ENCODE measurements around the gene CLEC5A. TPM values are rescaled to one million over a fixed set of nuclear protein-coding genes. Genes with fewer than 3 reads are reported as not detected.
"Not testable (repeated sequence)": the region's sequence is repeated elsewhere in the genome, so short reads cannot be mapped to it uniquely, and the experiment has no call there.

The CLEC5A gene
- total RNA-seq, 1 experiment from 2014 or later, result not detected

- no CpG with 5 or more reads among the region's 2 CpGs for WGBS (ENCODE audit: extremely low coverage, insufficient read length, low lambda C conversion rate)
- H3K4me1 Mint-ChIP-seq, result 0 out of 4 replicates have a peak, but pooled peaks cover 2 to 5% of the 10 kb centered on the region in 2 experiments
- no peak overlapping the region for H3K14ac ChIP-seq (ENCODE audit: insufficient read depth, low read length)
- no peak overlapping the region for H2AFZ ChIP-seq (ENCODE audit: low read length)
- no peak overlapping the region for H2AK5ac ChIP-seq (ENCODE audit: insufficient read length, low read length)
- H2BK120ac ChIP-seq (ENCODE audit: low read depth, low read length, poor library complexity, severe bottlenecking), result no peak overlapping the region
- no peak for DNase-seq
- H3K4me1 ChIP-seq (ENCODE audit: insufficient read depth, low read length), result no peaks in the 10 kb centered on the region
- no peak overlapping the region for H3K4me2 ChIP-seq (ENCODE audit: insufficient read depth, insufficient read length, low read length)
- H4K8ac ChIP-seq (replicated peaks; ENCODE audit: insufficient read length, low read depth, low read length), result no peak overlapping the region
- no peak overlapping the region for H4K5ac ChIP-seq (ENCODE audit: insufficient read length, low read depth, low read length)
- no peak overlapping the region for H3K27ac ChIP-seq (ENCODE audit: insufficient read length, low read depth, low read length)
- H3K27me3 Mint-ChIP-seq (ENCODE audit: low read depth), result peaks cover 3% of the 10 kb centered on the region; the same call in 1 of the 2 replicates
- no peaks in the 10 kb centered on the region for H4K20me1 ChIP-seq (ENCODE audit: control insufficient read depth, insufficient read depth, insufficient read length)
- no peak overlapping the region for H3K4ac ChIP-seq (ENCODE audit: low read depth, low read length)
- TF ChIP-seq CTCF (conservative IDR thresholded peaks at IDR 0.05), result no peak
- H2BK20ac ChIP-seq (ENCODE audit: low read depth, low read length, poor library complexity, severe bottlenecking), result no peak overlapping the region
- H3K9ac ChIP-seq (ENCODE audit: extremely low read depth, insufficient read length, low read length), result no peak overlapping the region
- peaks cover 0 to 5% of the 10 kb centered on the region in 2 experiments; a peak in 1 of 5 replicates for H3K9me3 Mint-ChIP-seq
- H2BK12ac ChIP-seq (ENCODE audit: insufficient read length, low read depth, low read length), result no peak overlapping the region
- no peak overlapping the region for H3T11ph ChIP-seq (ENCODE audit: low read length)
- H3K18ac ChIP-seq (ENCODE audit: insufficient read length, low read depth, low read length), result no peak overlapping the region
- no peaks in the 10 kb centered on the region for H3K79me2 ChIP-seq (ENCODE audit: insufficient read depth, low read length)
- no peak overlapping the region for H2BK5ac ChIP-seq (ENCODE audit: insufficient read length, low read length)
- H3K27me3 ChIP-seq (ENCODE audit: insufficient read depth, low read length), result no peaks in the 10 kb centered on the region
- H3K23ac ChIP-seq (ENCODE audit: insufficient read length, low read depth, low read length), result no peak overlapping the region
- H3K56ac ChIP-seq (ENCODE audit: insufficient read length, low read depth, low read length), result no peak overlapping the region
- no peak overlapping the region for H3K4me3 Mint-ChIP-seq
- H3K23me2 ChIP-seq (ENCODE audit: insufficient read length, low read depth, low read length, poor library complexity, severe bottlenecking), result no peaks in the 10 kb centered on the region
- no peak overlapping the region for H3K27ac Mint-ChIP-seq
- H4K91ac ChIP-seq (ENCODE audit: insufficient read length, low read depth, low read length), result no peak overlapping the region
- H2BK15ac ChIP-seq (ENCODE audit: low read depth, low read length), result no peak overlapping the region
- peaks cover 0 to 11% (median 3%) of the 10 kb centered on the region in 3 experiments; a peak in 2 of 7 replicates for H3K36me3 Mint-ChIP-seq (ENCODE audit: insufficient read depth in 1 of 3, low read depth in 3 of 3)
- H3K79me1 ChIP-seq (ENCODE audit: insufficient read depth, low read depth, low read length, poor library complexity, severe bottlenecking), result no peaks in the 10 kb centered on the region
- H3K9me3 ChIP-seq (ENCODE audit: control insufficient read depth, low read depth, low read length), result no peaks in the 10 kb centered on the region
These were observed 43.4 kb upstream of the CLEC5A start for GRCh38 chr7:141990011-141990725.

GRCh38 chr7:141987803-141988202 lies 41.0 kb upstream of the CLEC5A start:
- H3K14ac ChIP-seq (ENCODE audit: insufficient read depth, low read length); H3K9me3 Mint-ChIP-seq; H3K27ac Mint-ChIP-seq; H3K4me1 Mint-ChIP-seq; H3K4me3 Mint-ChIP-seq; H4K8ac ChIP-seq (replicated peaks; ENCODE audit: insufficient read length, low read depth, low read length); H4K91ac ChIP-seq (ENCODE audit: insufficient read length, low read depth, low read length); H3K9ac ChIP-seq (ENCODE audit: extremely low read depth, insufficient read length, low read length); H2BK120ac ChIP-seq (ENCODE audit: low read depth, low read length, poor library complexity, severe bottlenecking); H2BK20ac ChIP-seq (ENCODE audit: low read depth, low read length, poor library complexity, severe bottlenecking); H4K5ac ChIP-seq (ENCODE audit: insufficient read length, low read depth, low read length); H3K27me3 Mint-ChIP-seq (ENCODE audit: low read depth); H2BK5ac ChIP-seq (ENCODE audit: insufficient read length, low read length); H3K4ac ChIP-seq (ENCODE audit: low read depth, low read length); H3K27ac ChIP-seq (ENCODE audit: insufficient read length, low read depth, low read length); H2AFZ ChIP-seq (ENCODE audit: low read length); H3K23ac ChIP-seq (ENCODE audit: insufficient read length, low read depth, low read length); DNase-seq; H4K20me1 ChIP-seq (ENCODE audit: control insufficient read depth, insufficient read depth, insufficient read length); H3K9me3 ChIP-seq (ENCODE audit: control insufficient read depth, low read depth, low read length); H3K79me2 ChIP-seq (ENCODE audit: insufficient read depth, low read length); H3K56ac ChIP-seq (ENCODE audit: insufficient read length, low read depth, low read length); H2BK15ac ChIP-seq (ENCODE audit: low read depth, low read length); H3K79me1 ChIP-seq (ENCODE audit: insufficient read depth, low read depth, low read length, poor library complexity, severe bottlenecking); H3K27me3 ChIP-seq (ENCODE audit: insufficient read depth, low read length); H3T11ph ChIP-seq (ENCODE audit: low read length); H3K4me1 ChIP-seq (ENCODE audit: insufficient read depth, low read length); H2BK12ac ChIP-seq (ENCODE audit: insufficient read length, low read depth, low read length); H2AK5ac ChIP-seq (ENCODE audit: insufficient read length, low read length); H3K18ac ChIP-seq (ENCODE audit: insufficient read length, low read depth, low read length); H3K23me2 ChIP-seq (ENCODE audit: insufficient read length, low read depth, low read length, poor library complexity, severe bottlenecking); H3K4me2 ChIP-seq (ENCODE audit: insufficient read depth, insufficient read length, low read length): not testable (repeated sequence)
- no CpG with 5 or more reads among the region's 4 CpGs for WGBS (ENCODE audit: extremely low coverage, insufficient read length, low lambda C conversion rate)
- peaks cover 0 to 11% (median 3%) of the 10 kb centered on the region in 3 experiments; a peak in 2 of 7 replicates for H3K36me3 Mint-ChIP-seq (ENCODE audit: insufficient read depth in 1 of 3, low read depth in 3 of 3)
